Sigmoid colon (tissue), 4 donors: Measurements from ENCODE around the gene SHKBP1.

ENCODE experiments used
- CTCF ChIP-seq, 4 experiments: fragments of 450-650 bp in 3 of 4; fragments of 200-600 bp in 1 of 4; IDR thresholded peaks; one replicate each; pipeline ENCODE4 v1.5.1; 2016 to 2019; ENCODE audit warnings: antibody characterized with exemption in 4 of 4, mild to moderate bottlenecking in 3 of 4, moderate library complexity in 2 of 4
- EP300 ChIP-seq, 4 donors: sonication (generic); formaldehyde crosslinking; IDR thresholded peaks; one replicate each; pipeline ENCODE4 v1.6.1; 2017; ENCODE audit warnings: antibody characterized with exemption in 4 of 4
- POLR2A ChIP-seq, 2 donors: fragments of 450-650 bp; IDR thresholded peaks; one replicate each; pipeline ENCODE4 v1.6.1; 2016; ENCODE audit warnings: antibody characterized with exemption in 2 of 2, mild to moderate bottlenecking in 2 of 2, moderate library complexity in 2 of 2
- POLR2AphosphoS5 ChIP-seq, 4 donors: sonication (generic); formaldehyde crosslinking; IDR thresholded peaks; one replicate each; pipeline ENCODE4 v1.6.1; 2017; ENCODE audit warnings: antibody characterized with exemption in 4 of 4

- no peak for TF ChIP-seq POLR2A (IDR thresholded peaks at IDR 0.05)
- no peak for TF ChIP-seq CTCF (IDR thresholded peaks at IDR 0.05)
- TF ChIP-seq POLR2AphosphoS5 (IDR thresholded peaks at IDR 0.05), result no peak
- no peak for TF ChIP-seq EP300 (IDR thresholded peaks at IDR 0.05)
Measured at GRCh38 chr19:40584007-40584406, 7.3 kb downstream of the SHKBP1 start.
